ENCODE data around the gene MKKS.

DNA sequence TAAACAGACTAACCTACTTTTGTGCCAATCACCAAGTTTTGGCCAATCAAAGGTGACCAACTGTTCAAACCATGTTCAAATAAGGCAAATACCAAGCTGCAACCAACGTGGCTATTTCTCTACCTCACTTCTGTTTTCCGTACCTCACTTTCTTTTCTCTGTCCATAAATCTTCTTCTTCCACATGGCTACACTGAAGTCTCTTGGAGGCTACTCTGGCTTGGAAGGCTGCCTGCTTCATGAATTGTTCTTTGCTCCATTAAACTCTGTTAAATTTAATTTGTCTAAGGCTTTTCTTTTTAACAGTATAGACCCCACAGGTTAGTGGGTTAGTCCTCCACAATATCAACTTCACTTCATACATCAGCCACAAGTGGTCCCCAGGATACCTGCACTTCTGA lies 58.8 kb downstream of the MKKS start:
- TF ChIP-seq, protein P1, sequence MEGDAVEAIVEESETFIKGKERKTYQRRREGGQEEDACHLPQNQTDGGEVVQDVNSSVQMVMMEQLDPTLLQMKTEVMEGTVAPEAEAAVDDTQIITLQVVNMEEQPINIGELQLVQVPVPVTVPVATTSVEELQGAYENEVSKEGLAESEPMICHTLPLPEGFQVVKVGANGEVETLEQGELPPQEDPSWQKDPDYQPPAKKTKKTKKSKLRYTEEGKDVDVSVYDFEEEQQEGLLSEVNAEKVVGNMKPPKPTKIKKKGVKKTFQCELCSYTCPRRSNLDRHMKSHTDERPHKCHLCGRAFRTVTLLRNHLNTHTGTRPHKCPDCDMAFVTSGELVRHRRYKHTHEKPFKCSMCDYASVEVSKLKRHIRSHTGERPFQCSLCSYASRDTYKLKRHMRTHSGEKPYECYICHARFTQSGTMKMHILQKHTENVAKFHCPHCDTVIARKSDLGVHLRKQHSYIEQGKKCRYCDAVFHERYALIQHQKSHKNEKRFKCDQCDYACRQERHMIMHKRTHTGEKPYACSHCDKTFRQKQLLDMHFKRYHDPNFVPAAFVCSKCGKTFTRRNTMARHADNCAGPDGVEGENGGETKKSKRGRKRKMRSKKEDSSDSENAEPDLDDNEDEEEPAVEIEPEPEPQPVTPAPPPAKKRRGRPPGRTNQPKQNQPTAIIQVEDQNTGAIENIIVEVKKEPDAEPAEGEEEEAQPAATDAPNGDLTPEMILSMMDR (IDR thresholded peaks at IDR 0.05), result no peak
- TF ChIP-seq POLR2A (IDR thresholded peaks at IDR 0.05), result no peak
- TF ChIP-seq EP300 (IDR thresholded peaks at IDR 0.05), result no peak
